Neuronal stem cell (in vitro differentiated cells): ENCODE data around the gene ATP6V1A.

ENCODE experiments used
- DNase-seq: peaks from one replicate; pipeline ENCODE4 v3.0.0-alpha.2; 2013; ENCODE audit warnings: low spot score
- H2AFZ ChIP-seq: one replicate; pipeline ENCODE4 v1.6.1; 2013; ENCODE audit warnings: mild to moderate bottlenecking, low read length, inconsistent platforms
- H2AK5ac ChIP-seq: 2 replicates; pipeline ENCODE4 v1.6.1; 2013; ENCODE audit warnings: low read depth, mild to moderate bottlenecking, inconsistent platforms, low read length, moderate library complexity, mixed read lengths
- H2BK120ac ChIP-seq: 2 replicates; pipeline ENCODE4 v1.6.1; 2013; ENCODE audit warnings: low read depth, mild to moderate bottlenecking, inconsistent platforms, low read length, moderate library complexity, mixed read lengths
- H2BK12ac ChIP-seq: one replicate; pipeline ENCODE4 v1.6.1; 2013; ENCODE audit warnings: low read length, inconsistent platforms
- H2BK15ac ChIP-seq: 2 replicates; pipeline ENCODE4 v1.6.1; 2013; ENCODE audit warnings: mild to moderate bottlenecking, low read length, inconsistent platforms, mixed read lengths
- H2BK5ac ChIP-seq: one replicate; pipeline ENCODE4 v1.6.1; 2013; ENCODE audit warnings: inconsistent platforms, mild to moderate bottlenecking, low read length, moderate library complexity
- H3K14ac ChIP-seq: one replicate; pipeline ENCODE4 v1.6.1; 2013; ENCODE audit warnings: low read length, inconsistent platforms
- H3K18ac ChIP-seq: 2 replicates; pipeline ENCODE4 v1.6.1; 2013; ENCODE audit warnings: low read length, inconsistent platforms
- H3K23ac ChIP-seq: 2 replicates; pipeline ENCODE4 v1.6.1; 2013; ENCODE audit warnings: low read depth, mild to moderate bottlenecking, mixed read lengths, low read length, inconsistent platforms; ENCODE audit not compliant: poor library complexity
- H3K27ac ChIP-seq: replicated peaks from 3 replicates; pipeline ENCODE4 v1.5.1; 2013; ENCODE audit warnings: low read length, inconsistent platforms
- H3K27me3 ChIP-seq, 3 experiments: 2 replicates each; pipeline ENCODE4 v1.6.1; 2013; ENCODE audit warnings: low read length in 3 of 3, mild to moderate bottlenecking in 2 of 3, inconsistent platforms in 1 of 3, low read depth in 1 of 3, mixed read lengths in 1 of 3, moderate library complexity in 1 of 3; ENCODE audit not compliant: control insufficient read depth in 3 of 3, insufficient read depth in 3 of 3
- H3K36me3 ChIP-seq, 2 donors: replicated peaks in 1 of 2; 2 replicates each; pipeline ENCODE4 v1.6.1; 2013; ENCODE audit warnings: low read length in 2 of 2; ENCODE audit not compliant: control insufficient read depth in 2 of 2, insufficient read depth in 2 of 2
- H3K4ac ChIP-seq: 2 replicates; pipeline ENCODE4 v1.6.1; 2013; ENCODE audit warnings: inconsistent platforms, mild to moderate bottlenecking, low read length, moderate library complexity
- H3K4me1 ChIP-seq, 2 donors: 1 replicate in 1 of 2; 2 replicates in 1 of 2; pipeline ENCODE4 v1.6.1; 2013; ENCODE audit warnings: low read length in 2 of 2, low read depth in 1 of 2; ENCODE audit not compliant: control insufficient read depth in 2 of 2, insufficient read depth in 1 of 2
- H3K4me2 ChIP-seq: one replicate; pipeline ENCODE4 v1.6.1; 2013; ENCODE audit warnings: mild to moderate bottlenecking, low read length, inconsistent platforms; ENCODE audit not compliant: insufficient read depth, poor library complexity, severe bottlenecking
- H3K4me3 ChIP-seq, 2 donors: 2 replicates each; pipeline ENCODE4 v1.5.1; 2013; ENCODE audit warnings: low read length in 2 of 2, mild to moderate bottlenecking in 2 of 2, inconsistent platforms in 1 of 2, moderate library complexity in 1 of 2
- H3K79me1 ChIP-seq: one replicate; pipeline ENCODE4 v1.6.1; 2013; ENCODE audit warnings: low read depth, mild to moderate bottlenecking, inconsistent platforms, low read length, moderate library complexity
- H3K9ac ChIP-seq: one replicate; pipeline ENCODE4 v1.6.1; 2013; ENCODE audit warnings: mild to moderate bottlenecking, low read depth, low read length, inconsistent platforms; ENCODE audit not compliant: poor library complexity
- H3K9me3 ChIP-seq, 2 donors: replicated peaks in 1 of 2; 2 replicates each; pipeline versions ENCODE3 to v1.6.1; 2013; ENCODE audit warnings: low read length in 2 of 2, mild to moderate bottlenecking in 2 of 2, inconsistent platforms in 1 of 2, low read depth in 1 of 2, mixed read lengths in 1 of 2, moderate library complexity in 1 of 2; ENCODE audit not compliant: control insufficient read depth in 2 of 2, insufficient read depth in 1 of 2
- H4K8ac ChIP-seq: one replicate; pipeline ENCODE4 v1.6.1; 2013; ENCODE audit warnings: low read depth, mild to moderate bottlenecking, inconsistent platforms, low read length, moderate library complexity
- H4K91ac ChIP-seq: one replicate; pipeline ENCODE4 v1.6.1; 2013; ENCODE audit warnings: low read length, low read depth, mild to moderate bottlenecking, inconsistent platforms; ENCODE audit not compliant: poor library complexity
- WGBS, 2 donors: extraction: QIAGEN DNeasy Blood & Tissue Kit; methylation state at CpG; one replicate each; pipeline ENCODE4 v1.1.7; 2013; ENCODE audit warnings: missing lambda C conversion rate in 2 of 2, mixed read lengths in 1 of 2; ENCODE audit not compliant: insufficient read length in 2 of 2, insufficient replicate concordance in 1 of 2; ENCODE audit errors: extremely low coverage in 2 of 2; 5-methylcytosine and 5-hydroxymethylcytosine counted together

ATP6V1A gene

DNA sequence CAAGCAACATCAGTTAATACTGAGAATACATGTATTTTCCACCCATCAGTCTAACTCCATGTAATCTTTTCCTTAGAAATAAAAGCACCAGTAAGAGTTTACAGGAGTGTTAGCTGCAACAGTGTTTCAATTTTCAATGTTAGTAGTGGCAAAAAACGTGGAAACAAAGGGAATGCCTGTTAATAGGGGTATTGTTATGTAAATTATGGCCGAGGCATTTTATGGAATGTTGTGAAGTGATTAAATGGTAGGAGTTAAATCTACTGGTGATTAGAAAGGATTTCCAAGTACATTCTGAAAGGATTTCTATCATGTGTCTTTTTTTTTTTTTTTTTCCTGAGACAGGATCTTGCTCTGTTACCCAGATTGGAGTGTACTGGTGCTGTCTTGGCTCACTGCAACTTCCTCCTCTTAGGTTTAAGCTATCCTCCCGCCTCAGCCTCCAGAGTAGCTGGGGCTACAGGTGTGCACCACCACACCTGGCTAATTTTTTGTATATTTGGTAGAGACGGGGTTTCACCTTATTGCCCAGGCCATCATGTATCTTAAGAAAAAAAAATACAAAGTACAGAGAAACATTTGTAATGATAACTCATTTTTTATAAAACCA, 6.6 kb downstream of the ATP6V1A start:
- 43 to 100% methylated on average over 1 of the region's 4 CpGs for WGBS, 2 donors
- no peak overlapping the region for H3K4me2 ChIP-seq

DNA sequence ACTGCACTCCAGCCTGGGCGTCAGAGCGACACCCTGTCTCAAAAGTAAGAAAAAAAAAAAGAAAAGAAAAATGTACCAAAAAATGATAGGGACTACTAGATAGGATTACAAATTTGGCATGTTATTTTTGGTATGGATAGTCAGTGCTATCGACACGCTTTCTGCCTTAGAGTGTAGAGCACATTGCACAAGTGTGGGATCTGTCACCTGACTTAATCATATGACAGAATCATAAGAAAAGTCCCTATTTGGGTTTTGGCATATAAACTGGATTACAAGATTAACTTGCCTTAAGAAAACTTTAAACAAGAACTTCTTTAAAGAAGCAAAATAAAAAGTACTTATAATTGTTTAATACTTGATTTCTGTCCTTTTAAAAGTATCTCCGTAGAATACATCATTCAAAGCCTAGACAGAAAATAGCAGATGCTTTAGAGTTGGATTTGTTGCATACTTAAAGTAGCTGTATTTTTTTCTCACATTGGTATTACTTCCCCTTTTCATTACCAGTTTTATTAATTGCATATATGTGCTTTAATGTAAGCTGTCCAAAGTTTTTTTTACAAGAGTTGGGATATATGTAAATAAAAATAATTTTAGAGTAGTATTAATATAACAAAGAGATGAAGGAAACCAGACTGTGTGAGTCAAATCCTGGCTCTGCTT, 7.8 kb downstream of the ATP6V1A start:
- no peaks in the 10 kb centered on the region for H3K79me1 ChIP-seq
- no peak overlapping the region for H3K4ac ChIP-seq
- DNase-seq = no peak
- no peak overlapping the region for H2BK12ac ChIP-seq
- peaks cover 0 to 4% of the 10 kb centered on the region in 2 donors for H3K36me3 ChIP-seq
- H3K27ac ChIP-seq = no peak overlapping the region
- peaks cover 0 to 6% of the 10 kb centered on the region in 2 donors for H3K9me3 ChIP-seq
- H3K27me3 ChIP-seq = no peaks in the 10 kb centered on the region
- H4K8ac ChIP-seq = no peak overlapping the region
- no peak overlapping the region for H3K14ac ChIP-seq
- no peak overlapping the region for H2AFZ ChIP-seq
- H2BK120ac ChIP-seq = no peak overlapping the region
- H3K4me2 ChIP-seq = no peak overlapping the region
- no peak overlapping the region for H2BK15ac ChIP-seq
- H3K23ac ChIP-seq = no peak overlapping the region
- no peak overlapping the region for H3K18ac ChIP-seq
- H2BK5ac ChIP-seq = no peak overlapping the region
- H3K4me1 ChIP-seq = no peaks in the 10 kb centered on the region
- H2AK5ac ChIP-seq = no peak overlapping the region
- H3K9ac ChIP-seq = no peak overlapping the region
- no peak overlapping the region for H4K91ac ChIP-seq
- WGBS, 2 donors = no CpG with 5 or more reads among the region's 5 CpGs
- no peak overlapping the region for H3K4me3 ChIP-seq

More for the DNA sequence above, 6.6 kb downstream of the ATP6V1A start:
- H2BK5ac ChIP-seq = no peak overlapping the region
- H4K8ac ChIP-seq = no peak overlapping the region
- no peak overlapping the region for H3K27ac ChIP-seq
- H4K91ac ChIP-seq = no peak overlapping the region
- no peaks in the 10 kb centered on the region for H3K27me3 ChIP-seq
- H3K9ac ChIP-seq = no peak overlapping the region
- no peaks in the 10 kb centered on the region for H3K79me1 ChIP-seq
- no peak overlapping the region for H2BK12ac ChIP-seq
- no peak overlapping the region for H2BK120ac ChIP-seq
- H3K23ac ChIP-seq = no peak overlapping the region
- peaks cover 0 to 2% of the 10 kb centered on the region in 2 donors for H3K36me3 ChIP-seq
- H3K4me3 ChIP-seq = no peak overlapping the region
- H3K18ac ChIP-seq = no peak overlapping the region
- peak overlapping the region; percentile 18 for H2AFZ ChIP-seq
- no peak overlapping the region for H2AK5ac ChIP-seq
- no peak overlapping the region for H3K4ac ChIP-seq
- H3K4me1 ChIP-seq = peaks cover 0 to 6% of the 10 kb centered on the region in 2 donors
- H3K9me3 ChIP-seq = peaks cover 0 to 4% of the 10 kb centered on the region in 2 donors
- no peak overlapping the region for H3K14ac ChIP-seq
- DNase-seq = peak; percentile 11
- no peak overlapping the region for H2BK15ac ChIP-seq

DNA sequence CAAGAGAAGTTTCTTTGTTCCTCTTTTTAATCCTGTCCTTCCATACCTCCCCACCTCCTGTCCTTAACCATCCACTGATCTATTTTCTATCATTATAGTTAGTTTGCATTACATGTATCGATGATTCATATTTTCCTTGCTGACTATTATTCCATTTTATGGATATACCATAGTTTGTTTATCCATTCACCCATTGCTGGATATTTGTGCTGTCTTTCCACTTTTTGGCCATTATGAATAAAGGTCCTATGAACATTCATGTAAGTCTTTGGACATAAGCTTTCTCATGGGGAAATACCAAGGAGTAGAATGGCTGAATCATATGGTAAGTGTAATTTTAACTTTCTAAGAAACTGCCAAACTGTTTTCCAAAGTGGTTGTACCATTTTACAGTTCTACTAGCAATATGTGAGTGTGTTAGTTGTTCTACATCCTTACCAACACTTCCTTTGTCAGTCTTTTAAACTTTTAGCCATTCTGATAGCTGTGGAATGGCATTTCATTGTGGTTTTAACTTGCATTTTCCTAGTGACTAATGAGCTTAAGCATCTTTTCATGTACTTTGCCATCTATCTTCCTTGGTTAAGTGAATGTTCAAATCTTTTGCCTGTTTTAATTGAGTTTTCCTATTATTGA, 11.7 kb downstream of the ATP6V1A start:
- Histone ChIP-seq H3K36me3 (peaks cover 0 to 4% of the 10 kb centered on the region in 2 donors), H2BK120ac (no peak overlapping the region), H2BK5ac (no peak overlapping the region), H3K9me3 (peaks cover 0 to 6% of the 10 kb centered on the region in 2 donors), H3K18ac (no peak overlapping the region), H2AFZ (no peak overlapping the region), H3K27ac (no peak overlapping the region), H3K4me1 (no peaks in the 10 kb centered on the region), H2AK5ac (no peak overlapping the region), H3K4me3 (no peak overlapping the region), H3K14ac (no peak overlapping the region), H3K9ac (no peak overlapping the region), H3K4me2 (no peak overlapping the region), H4K8ac (no peak overlapping the region), H2BK15ac (no peak overlapping the region), H3K79me1 (no peaks in the 10 kb centered on the region), H3K4ac (no peak overlapping the region), H3K27me3 (no peaks in the 10 kb centered on the region), H3K23ac (no peak overlapping the region), H2BK12ac (no peak overlapping the region), H4K91ac (no peak overlapping the region)
- no CpG with 5 or more reads among the region's 1 CpG for WGBS, 2 donors
- DNase-seq = no peak

DNA sequence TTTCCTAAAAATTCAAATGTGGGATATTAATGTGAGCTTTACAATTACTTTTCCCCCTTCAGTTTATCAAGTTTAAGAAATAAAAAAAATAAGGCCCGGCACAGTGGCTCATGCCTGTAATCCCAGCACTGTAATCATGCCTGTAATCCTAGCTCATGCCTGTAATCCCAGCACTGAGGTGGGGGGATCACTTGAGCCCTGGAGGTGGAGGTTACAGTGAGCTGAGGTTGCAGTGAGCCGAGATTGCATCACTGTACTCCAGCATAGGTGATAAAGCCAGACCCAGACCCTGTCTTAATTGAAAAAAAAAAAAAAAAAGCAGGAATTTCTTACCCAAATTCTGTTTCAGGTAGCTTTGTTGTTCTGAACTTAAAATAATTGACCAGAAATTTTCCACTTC, 17.9 kb downstream of the ATP6V1A start:
- H2BK5ac ChIP-seq = no peak overlapping the region
- H3K79me1 ChIP-seq = no peaks in the 10 kb centered on the region
- H3K18ac ChIP-seq = no peak overlapping the region
- no peak overlapping the region for H2BK15ac ChIP-seq
- H3K23ac ChIP-seq = no peak overlapping the region
- no peak overlapping the region for H3K14ac ChIP-seq
- H3K4me2 ChIP-seq = no peak overlapping the region
- no CpG with 5 or more reads among the region's 2 CpGs for WGBS, 2 donors
- no peak overlapping the region for H3K4ac ChIP-seq
- H2AFZ ChIP-seq = no peak overlapping the region
- no peak for DNase-seq
- H3K27ac ChIP-seq = no peak overlapping the region
- no peaks in the 10 kb centered on the region for H3K36me3 ChIP-seq
- no peak overlapping the region for H3K9ac ChIP-seq
- no peaks in the 10 kb centered on the region for H3K4me1 ChIP-seq
- H3K9me3 ChIP-seq = no peaks in the 10 kb centered on the region
- no peak overlapping the region for H4K8ac ChIP-seq
- no peak overlapping the region for H4K91ac ChIP-seq
- no peak overlapping the region for H2BK12ac ChIP-seq
- no peak overlapping the region for H2AK5ac ChIP-seq
- no peak overlapping the region for H3K4me3 ChIP-seq
- H3K27me3 ChIP-seq = no peaks in the 10 kb centered on the region
- no peak overlapping the region for H2BK120ac ChIP-seq
